ENCODE measurements around the gene CTTNBP2NL.

CTTNBP2NL gene

DNA sequence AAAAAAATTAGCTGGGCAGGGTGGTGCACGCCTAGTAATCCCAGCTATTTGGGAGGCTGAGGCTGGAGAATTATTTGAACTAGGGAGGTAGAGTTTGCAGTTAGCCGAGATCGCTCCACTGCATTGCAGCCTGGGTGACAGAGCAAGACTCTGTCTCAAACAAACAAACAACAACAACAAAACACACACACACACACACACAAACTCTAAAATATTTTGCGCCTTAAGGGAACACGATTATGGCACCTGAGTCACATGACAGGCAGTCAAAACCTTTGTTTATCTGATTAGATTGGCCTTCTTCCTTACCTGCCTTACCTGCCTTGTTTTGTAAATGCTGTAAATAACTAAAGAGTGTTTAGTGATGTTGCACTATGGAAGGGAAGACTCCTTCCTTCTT is 92.1 kb downstream of the CTTNBP2NL start:
- Mint-ChIP-seq H3K27ac (no peak overlapping the region), H3K36me3 (ENCODE audit: low read depth) (no peaks in the 10 kb centered on the region), H3K4me1 (no peaks in the 10 kb centered on the region), H3K4me3 (no peak overlapping the region), H3K9me3 (no peaks in the 10 kb centered on the region), H3K27me3 (ENCODE audit: low read depth, poor library complexity) (peaks cover 16% of the 10 kb centered on the region)
- TF ChIP-seq, protein P1, sequence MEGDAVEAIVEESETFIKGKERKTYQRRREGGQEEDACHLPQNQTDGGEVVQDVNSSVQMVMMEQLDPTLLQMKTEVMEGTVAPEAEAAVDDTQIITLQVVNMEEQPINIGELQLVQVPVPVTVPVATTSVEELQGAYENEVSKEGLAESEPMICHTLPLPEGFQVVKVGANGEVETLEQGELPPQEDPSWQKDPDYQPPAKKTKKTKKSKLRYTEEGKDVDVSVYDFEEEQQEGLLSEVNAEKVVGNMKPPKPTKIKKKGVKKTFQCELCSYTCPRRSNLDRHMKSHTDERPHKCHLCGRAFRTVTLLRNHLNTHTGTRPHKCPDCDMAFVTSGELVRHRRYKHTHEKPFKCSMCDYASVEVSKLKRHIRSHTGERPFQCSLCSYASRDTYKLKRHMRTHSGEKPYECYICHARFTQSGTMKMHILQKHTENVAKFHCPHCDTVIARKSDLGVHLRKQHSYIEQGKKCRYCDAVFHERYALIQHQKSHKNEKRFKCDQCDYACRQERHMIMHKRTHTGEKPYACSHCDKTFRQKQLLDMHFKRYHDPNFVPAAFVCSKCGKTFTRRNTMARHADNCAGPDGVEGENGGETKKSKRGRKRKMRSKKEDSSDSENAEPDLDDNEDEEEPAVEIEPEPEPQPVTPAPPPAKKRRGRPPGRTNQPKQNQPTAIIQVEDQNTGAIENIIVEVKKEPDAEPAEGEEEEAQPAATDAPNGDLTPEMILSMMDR (IDR thresholded peaks at IDR 0.05) = no peak
- no peak for DNase-seq

GRCh38 chr1:112492076-112492475 is 96.1 kb downstream of the CTTNBP2NL start:
- no peaks in the 10 kb centered on the region for H3K9me3 Mint-ChIP-seq
- peaks cover 46% of the 10 kb centered on the region for H3K27me3 Mint-ChIP-seq (ENCODE audit: low read depth, poor library complexity)
- no peaks in the 10 kb centered on the region for H3K36me3 Mint-ChIP-seq (ENCODE audit: low read depth)

DNA sequence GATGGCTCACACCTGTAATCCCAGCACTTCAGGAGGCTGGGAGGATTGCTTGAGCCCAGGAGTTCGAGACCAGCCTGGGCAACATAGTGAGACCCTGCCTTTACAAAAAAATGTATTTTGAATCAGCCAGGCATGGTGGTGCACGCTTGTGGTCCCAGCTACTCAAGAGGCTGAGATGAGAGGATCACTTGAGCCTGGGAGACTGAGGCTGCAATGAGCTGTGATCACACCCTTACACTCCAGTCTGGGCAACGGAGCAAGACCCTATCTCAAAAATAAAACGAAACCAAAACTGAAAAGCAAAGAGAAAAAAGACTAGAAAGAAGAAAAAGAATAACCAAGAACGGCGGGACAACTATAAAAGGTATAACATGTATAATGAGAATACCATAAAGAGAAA is 97.3 kb downstream of the CTTNBP2NL start:
- Mint-ChIP-seq H3K4me3 (no peak overlapping the region), H3K27me3 (ENCODE audit: low read depth, poor library complexity) (peaks cover 59% of the 10 kb centered on the region), H3K27ac (no peak overlapping the region), H3K4me1 (no peaks in the 10 kb centered on the region), H3K9me3 (no peaks in the 10 kb centered on the region), H3K36me3 (ENCODE audit: low read depth) (no peaks in the 10 kb centered on the region)
- no peak for DNase-seq
- TF ChIP-seq, protein P1 (IDR thresholded peaks at IDR 0.05) = no peak

More at GRCh38 chr1:112492076-112492475, 96.1 kb downstream of the CTTNBP2NL start:
- H3K4me3 Mint-ChIP-seq = no peak overlapping the region
- no peak overlapping the region for H3K27ac Mint-ChIP-seq
- TF ChIP-seq, protein P1 (IDR thresholded peaks at IDR 0.05) = no peak
- DNase-seq = no peak
- H3K4me1 Mint-ChIP-seq = no peaks in the 10 kb centered on the region

- H3K9me3 Mint-ChIP-seq = no peaks in the 10 kb centered on the region
- H3K4me3 Mint-ChIP-seq = no peak overlapping the region
- peaks cover 80% of the 10 kb centered on the region for H3K27me3 Mint-ChIP-seq (ENCODE audit: low read depth, poor library complexity)
- no peaks in the 10 kb centered on the region for H3K4me1 Mint-ChIP-seq
- no peak for DNase-seq
- no peaks in the 10 kb centered on the region for H3K36me3 Mint-ChIP-seq (ENCODE audit: low read depth)
- TF ChIP-seq, protein P1 (IDR thresholded peaks at IDR 0.05) = no peak
- H3K27ac Mint-ChIP-seq = no peak overlapping the region
Measured at GRCh38 chr1:112496290-112496689, 100.3 kb downstream of the CTTNBP2NL start.

GRCh38 chr1:112501810-112502641 is 106.0 kb downstream of the CTTNBP2NL start:
- no peaks in the 10 kb centered on the region for H3K36me3 Mint-ChIP-seq (ENCODE audit: low read depth)

More at GRCh38 chr1:112501810-112502641, 106.0 kb downstream of the CTTNBP2NL start:
- peaks cover 98% of the 10 kb centered on the region for H3K27me3 Mint-ChIP-seq (ENCODE audit: low read depth, poor library complexity)
- peak; percentile 75 for DNase-seq
- TF ChIP-seq, protein P1 (IDR thresholded peaks at IDR 0.05) = peak; percentile 43
- H3K27ac Mint-ChIP-seq = no peak overlapping the region
- H3K4me1 Mint-ChIP-seq = peaks cover 28% of the 10 kb centered on the region
- peak overlapping the region; percentile 80 for H3K4me3 Mint-ChIP-seq
- H3K9me3 Mint-ChIP-seq = no peaks in the 10 kb centered on the region

Measured in nephron progenitor cell (in vitro differentiated cells).